DMS53 treated with DMSO at 0.1 percent for 48 hours (cell line): ENCODE results near the gene GPR146.
"Not testable (repeated sequence)": the region's sequence is repeated elsewhere in the genome, so short reads cannot be mapped to it uniquely, and the experiment has no call there.

ENCODE experiments used
- DNase-seq: peaks from one replicate; lab custom pipeline; 2025; ENCODE audit not compliant: unreplicated experiment; lab: John Stamatoyannopoulos, UW

Gene GPR146

GRCh38 chr7:1074018-1074417 lies 29.7 kb downstream of the GPR146 start:
- not testable (repeated sequence) for DNase-seq

GRCh38 chr7:1074593-1075431 lies 30.5 kb downstream of the GPR146 start:
- no peak for DNase-seq

GRCh38 chr7:1076184-1077072 lies 32.1 kb downstream of the GPR146 start:
- DNase-seq, result no peak

GRCh38 chr7:1078519-1078918 lies 34.2 kb downstream of the GPR146 start:
- DNase-seq, result no peak

GRCh38 chr7:1078985-1079384 lies 34.6 kb downstream of the GPR146 start:
- DNase-seq, result no peak

GRCh38 chr7:1079546-1079945 lies 35.2 kb downstream of the GPR146 start:
- no peak for DNase-seq

GRCh38 chr7:1080252-1080920 lies 36.0 kb downstream of the GPR146 start:
- DNase-seq, result no peak

GRCh38 chr7:1080921-1081255 lies 36.5 kb downstream of the GPR146 start:
- DNase-seq, result no peak

- DNase-seq, result no peak
These were observed 37.0 kb downstream of the GPR146 start for GRCh38 chr7:1081336-1081735.

- DNase-seq, result no peak
These were observed 37.6 kb downstream of the GPR146 start for GRCh38 chr7:1081931-1082401.

GRCh38 chr7:1083729-1084657 lies 39.6 kb downstream of the GPR146 start:
- no peak for DNase-seq

- DNase-seq, result no peak
These were observed 40.9 kb downstream of the GPR146 start for GRCh38 chr7:1085266-1085665.

GRCh38 chr7:1085910-1086421 lies 41.6 kb downstream of the GPR146 start:
- no peak for DNase-seq

- DNase-seq, result peak; percentile 10
These were observed 42.5 kb downstream of the GPR146 start for GRCh38 chr7:1086588-1087464.

- DNase-seq, result no peak
These were observed 43.1 kb downstream of the GPR146 start for GRCh38 chr7:1087465-1087814.

GRCh38 chr7:1087952-1088920 lies 43.9 kb downstream of the GPR146 start, which contains the start of gene GPER1:
Gene GPER1, plus strand, starts transcription at chr7:1088113. Its CDS starts 3,616 bp downstream, at chr7:1091729.
- no peak for DNase-seq

- no peak for DNase-seq
These were observed 45.9 kb downstream of the GPR146 start for GRCh38 chr7:1090236-1090635.
